ENCODE results near the gene BUB3. TPM values are rescaled to one million over a fixed set of nuclear protein-coding genes. Genes with fewer than 3 reads are reported as not detected.

Gene BUB3
- total and polyA plus RNA-seq, 2 of the 8 experiments (the other 6 are each of a cell fraction or from before 2014, with no cell fraction given) = 183 to 207 TPM

DNA sequence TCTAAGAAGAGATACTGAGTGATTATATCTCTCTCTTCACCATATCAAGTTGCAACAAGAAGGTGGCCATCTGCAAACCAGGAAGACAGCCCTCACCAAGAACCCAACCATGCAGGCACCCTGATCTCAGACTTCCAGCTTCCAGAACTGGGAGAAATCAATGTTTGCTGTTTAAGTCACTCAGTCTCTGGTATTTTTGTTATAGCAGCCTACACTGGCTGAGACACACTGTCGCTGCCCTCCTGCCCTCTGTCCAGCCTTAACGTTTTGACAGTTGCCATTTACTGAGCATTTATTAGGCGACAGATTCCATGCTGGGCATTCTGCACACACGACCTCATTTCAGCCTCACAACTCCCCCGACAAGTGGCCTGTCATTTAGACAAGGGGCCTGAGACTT is 28.0 kb upstream of the BUB3 start:
- H2AK5ac ChIP-seq (ENCODE audit: low read depth, low read length) = no peak overlapping the region
- H2BK15ac ChIP-seq (ENCODE audit: low read length) = no peak overlapping the region
- H3K9me3 ChIP-seq (ENCODE audit: insufficient read depth in 2 of 2, low read depth in 1 of 2, low read length in 1 of 2) = no peaks in the 10 kb centered on the region
- no peak overlapping the region for H3K27ac ChIP-seq (ENCODE audit: low read depth, low read length)
- H2BK12ac ChIP-seq (ENCODE audit: low read depth, low read length) = no peak overlapping the region
- no peak overlapping the region for H3K9ac ChIP-seq (replicated peaks in 1 of 4; ENCODE audit: extremely low read depth in 1 of 4, low read depth in 3 of 4, low read length in 3 of 4)
- H3K4ac ChIP-seq (replicated peaks; ENCODE audit: insufficient read length, low read depth, low read length) = no peak overlapping the region
- H2BK5ac ChIP-seq (ENCODE audit: low read depth, low read length) = no peak overlapping the region
- no peak for FAIRE-seq
- no peak overlapping the region for H2AFZ ChIP-seq (ENCODE audit: low read length)
- H3K27me3 ChIP-seq (replicated peaks in 1 of 4; ENCODE audit: control insufficient read depth in 3 of 4, extremely low read depth in 1 of 4, insufficient read depth in 3 of 4, low read length in 3 of 4) = peaks cover 2 to 10% (median 4%) of the 10 kb centered on the region in 4 experiments
- CTCF ChIA-PET (ENCODE audit: partially characterized antibody) = interaction anchor here (0.8 kb wide), 1 partner anchor 42 kb away, joined by 3 read pairs; no protein-coding TSS in a partner anchor
- no peak overlapping the region for H3K18ac ChIP-seq (ENCODE audit: extremely low read depth, low read length)
- no peaks in the 10 kb centered on the region for H4K20me1 ChIP-seq (replicated peaks in 1 of 2; ENCODE audit: control insufficient read depth in 1 of 2, insufficient read depth in 2 of 2, low read length in 2 of 2)
- no peaks in the 10 kb centered on the region for H3K4me1 ChIP-seq (replicated peaks in 1 of 4; ENCODE audit: control insufficient read depth in 3 of 4, insufficient read depth in 4 of 4, low read length in 3 of 4)
- POLR2A ChIA-PET (ENCODE audit: partially characterized antibody) = interaction anchor here (0.9 kb wide), 1 partner anchor 9 kb away, joined by 3 read pairs; no protein-coding TSS in a partner anchor
- no peak overlapping the region for H3K14ac ChIP-seq (ENCODE audit: insufficient read length)
- H3K56ac ChIP-seq (replicated peaks; ENCODE audit: insufficient read length, low read depth, low read length) = no peak overlapping the region
- DNase-seq (ENCODE audit: low read depth in 1 of 2, low spot score in 2 of 2) = no peak
- no peak overlapping the region for H4K5ac ChIP-seq (ENCODE audit: insufficient read length, low read depth, low read length)
- H3K4me2 ChIP-seq (ENCODE audit: insufficient read depth in 1 of 2, low read depth in 2 of 2, low read length in 2 of 2) = no peak overlapping the region
- H3K4me3 ChIP-seq (ENCODE audit: extremely low read depth in 1 of 4, insufficient read depth in 2 of 4, low read depth in 3 of 4, low read length in 4 of 4) = no peak overlapping the region
- H3K23me2 ChIP-seq (ENCODE audit: low read depth, low read length) = no peaks in the 10 kb centered on the region
- no peak overlapping the region for H4K91ac ChIP-seq (replicated peaks; ENCODE audit: insufficient read length, low read length)
- WGBS, 2 experiments (ENCODE audit: extremely low coverage in 1 of 2, insufficient coverage in 1 of 2, insufficient read length in 1 of 2, insufficient replicate concordance in 2 of 2, low coverage in 1 of 2, low lambda C conversion rate in 2 of 2, missing lambda C conversion rate in 1 of 2) = 92% methylated on average over 5 of the region's 5 CpGs; no CpG with 5 or more reads in 1 of the 2 experiments
- H3K36me3 ChIP-seq (ENCODE audit: control insufficient read depth in 2 of 4, insufficient read depth in 4 of 4, low read length in 3 of 4) = no peaks in the 10 kb centered on the region
- no peak overlapping the region for H4K8ac ChIP-seq (ENCODE audit: extremely low read depth, insufficient read depth, low read length)
- no peak overlapping the region for H2BK120ac ChIP-seq (replicated peaks; ENCODE audit: low read depth, low read length)
- H3K23ac ChIP-seq (ENCODE audit: insufficient read length) = no peak overlapping the region
- H3K79me2 ChIP-seq (ENCODE audit: control insufficient read depth in 1 of 2, insufficient read depth in 2 of 2, low read length in 2 of 2) = no peaks in the 10 kb centered on the region
- H2BK20ac ChIP-seq (ENCODE audit: low read length) = no peak overlapping the region
- H3K79me1 ChIP-seq (ENCODE audit: low read depth, low read length) = no peaks in the 10 kb centered on the region; the same call in 1 of the 2 replicates
- TF ChIP-seq RBBP5 (IDR thresholded peaks at IDR 0.05; ENCODE audit: borderline replicate concordance, low read depth, low read length) (no peak), TBP (IDR thresholded peaks at IDR 0.05; ENCODE audit: low read depth, low read length) (no peak)

All from H1 (cell line).